Liver (tissue), 9 donors: ENCODE results near the gene FRMD1. TPM values are rescaled to one million over a fixed set of nuclear protein-coding genes. Genes with fewer than 3 reads are reported as not detected.

Source experiments
- DNase-seq: peaks from one replicate; pipeline ENCODE4 v3.0.0-alpha.2; 2017; ENCODE audit warnings: low spot score
- H3K27ac ChIP-seq, 2 donors: one replicate each; pipeline ENCODE4 v1.7.0; 2013; ENCODE audit warnings: inconsistent platforms in 2 of 2, low read length in 2 of 2, control low read depth in 1 of 2, low read depth in 1 of 2, mild to moderate bottlenecking in 1 of 2
- H3K27me3 ChIP-seq, 4 donors: one replicate each; pipeline versions ENCODE4 v1.6.1 to v1.7.0; 2013; ENCODE audit warnings: low read length in 3 of 4, inconsistent platforms in 1 of 4, mild to moderate bottlenecking in 1 of 4, moderate library complexity in 1 of 4; ENCODE audit not compliant: control insufficient read depth in 4 of 4, insufficient read depth in 4 of 4
- H3K36me3 ChIP-seq, 4 donors: one replicate each; pipeline versions ENCODE4 v1.6.1 to v1.7.0; 2013; ENCODE audit warnings: low read length in 3 of 4, mild to moderate bottlenecking in 3 of 4, low read depth in 1 of 4, moderate library complexity in 1 of 4; ENCODE audit not compliant: control insufficient read depth in 4 of 4, insufficient read depth in 3 of 4
- H3K4me1 ChIP-seq, 4 donors: one replicate each; pipeline versions ENCODE4 v1.6.1 to v1.7.0; 2013; ENCODE audit warnings: low read length in 3 of 4, mild to moderate bottlenecking in 3 of 4, moderate library complexity in 1 of 4; ENCODE audit not compliant: control insufficient read depth in 4 of 4, insufficient read depth in 4 of 4
- H3K4me3 ChIP-seq, 3 donors: one replicate each; pipeline versions ENCODE4 v1.6.1 to v1.7.0; 2013; ENCODE audit warnings: low read length in 3 of 3, control low read depth in 1 of 3, low read depth in 1 of 3, mild to moderate bottlenecking in 1 of 3
- H3K9ac ChIP-seq, 2 donors: one replicate each; pipeline ENCODE4 v1.7.0; 2013; ENCODE audit warnings: low read length in 2 of 2, mild to moderate bottlenecking in 2 of 2, moderate library complexity in 2 of 2, control low read depth in 1 of 2, low read depth in 1 of 2
- H3K9me3 ChIP-seq, 4 donors: one replicate each; pipeline versions ENCODE4 v1.6.1 to v1.7.0; 2013; ENCODE audit warnings: low read length in 3 of 4; ENCODE audit not compliant: control insufficient read depth in 4 of 4
- EGR1 ChIP-seq, 2 donors: IDR thresholded peaks; 2 replicates each; pipeline ENCODE4 v1.6.1; 2016 to 2018; ENCODE audit warnings: antibody characterized with exemption in 2 of 2, low read depth in 2 of 2
- FOXA1 ChIP-seq: IDR thresholded peaks from 2 replicates; pipeline ENCODE4 v1.6.1; 2016; ENCODE audit warnings: antibody characterized with exemption
- GABPA ChIP-seq, 2 donors: IDR thresholded peaks in 1 of 2; conservative IDR thresholded peaks in 1 of 2; 2 replicates each; pipeline ENCODE4 v1.6.1; 2016; ENCODE audit warnings: antibody characterized with exemption in 2 of 2, mild to moderate bottlenecking in 1 of 2, moderate library complexity in 1 of 2
- HNF4G ChIP-seq: IDR thresholded peaks from 2 replicates; pipeline ENCODE4 v1.6.1; 2016; ENCODE audit warnings: antibody characterized with exemption
- RAD21 ChIP-seq, 2 donors: IDR thresholded peaks; 2 replicates each; pipeline ENCODE4 v1.6.1; 2016; ENCODE audit warnings: antibody characterized with exemption in 2 of 2, mild to moderate bottlenecking in 2 of 2
- REST ChIP-seq: IDR thresholded peaks from 2 replicates; pipeline ENCODE4 v1.6.1; 2016; ENCODE audit warnings: antibody characterized with exemption, mild to moderate bottlenecking
- RXRA ChIP-seq, 2 donors: IDR thresholded peaks; 2 replicates each; pipeline ENCODE4 v1.6.1; 2017 to 2018; ENCODE audit warnings: antibody characterized with exemption in 2 of 2, mild to moderate bottlenecking in 1 of 2
- SP1 ChIP-seq: IDR thresholded peaks from 2 replicates; pipeline ENCODE4 v1.6.1; 2018; ENCODE audit warnings: antibody characterized with exemption, mild to moderate bottlenecking
- TAF1 ChIP-seq: conservative IDR thresholded peaks from 2 replicates; pipeline ENCODE4 v1.6.1; 2016; ENCODE audit warnings: antibody characterized with exemption, mild to moderate bottlenecking
- YY1 ChIP-seq: IDR thresholded peaks from 2 replicates; pipeline ENCODE4 v1.6.1; 2016; ENCODE audit warnings: antibody characterized with exemption, mild to moderate bottlenecking
- ZBTB33 ChIP-seq: IDR thresholded peaks from 2 replicates; pipeline ENCODE4 v1.6.1; 2016; ENCODE audit warnings: antibody characterized with exemption
- WGBS: extraction: QIAGEN DNeasy Blood & Tissue Kit; methylation state at CpG from one replicate; pipeline ENCODE4 v1.1.7; 2013; 5-methylcytosine and 5-hydroxymethylcytosine counted together
- polyA plus RNA-seq, 2 donors: library from polyadenylated mRNA; stranded (reverse) in 1 of 2; unstranded in 1 of 2; fragments of 200-250 nt in 1 of 2; fragments of >200 nt in 1 of 2; fragmentation: Nextera tagmentation in 1 of 2; extraction: Ambion mirVana in 1 of 2; gene quantifications; one replicate each; pipeline versions ENCODE4 v1.2.1 to v1.2.3, GENCODE V29; 2013 to 2015
- total RNA-seq, 2 donors: library from RNA; depleted of rRNA; stranded (reverse); fragments of >200 nt; gene quantifications; one replicate each; pipeline ENCODE4 v1.2.3, GENCODE V29; 2014
- TF ChIP-seq, protein P1 (sequence below): fragments of 150-350 bp; IDR thresholded peaks from 2 replicates; pipeline ENCODE4 v1.5.1; 2017; ENCODE audit warnings: improper control_type of control experiment, low read depth, low read length; ENCODE audit not compliant: missing input control
- TF ChIP-seq, protein P2 (sequence below): IDR thresholded peaks from 2 replicates; pipeline ENCODE4 v1.6.1; 2016; ENCODE audit warnings: antibody characterized with exemption
- donor health status: healthy.
- donor health status: healthy.
- donor health status: healthy.
- donor health status: healthy.
- donor health status: healthy.

FRMD1 gene
- total and polyA plus RNA-seq, 4 donors: 0.04 to 0.17 (median 0.12) TPM

- Histone ChIP-seq H3K9ac (no peak overlapping the region), H3K9me3 (no peaks in the 10 kb centered on the region), H3K27me3 (no peaks in the 10 kb centered on the region), H3K4me3 (no peak overlapping the region), H3K4me1 (no peaks in the 10 kb centered on the region), H3K36me3 (no peaks in the 10 kb centered on the region), H3K27ac (no peak overlapping the region)
- 84% methylated on average over 10 of the region's 10 CpGs for WGBS
- TF ChIP-seq ZBTB33 (no peak), YY1 (no peak), HNF4G (no peak), REST (no peak), RAD21 (IDR thresholded peaks at IDR 0.05) (no peak), EGR1 (IDR thresholded peaks at IDR 0.05; ENCODE audit: low read depth in 2 of 2) (no peak), FOXA1 (no peak), TAF1 (no peak), SP1 (no peak), GABPA (IDR thresholded peaks at IDR 0.05 in 1 of 2, conservative IDR thresholded peaks at IDR 0.05 in 1 of 2) (no peak)
- TF ChIP-seq, protein P1, sequence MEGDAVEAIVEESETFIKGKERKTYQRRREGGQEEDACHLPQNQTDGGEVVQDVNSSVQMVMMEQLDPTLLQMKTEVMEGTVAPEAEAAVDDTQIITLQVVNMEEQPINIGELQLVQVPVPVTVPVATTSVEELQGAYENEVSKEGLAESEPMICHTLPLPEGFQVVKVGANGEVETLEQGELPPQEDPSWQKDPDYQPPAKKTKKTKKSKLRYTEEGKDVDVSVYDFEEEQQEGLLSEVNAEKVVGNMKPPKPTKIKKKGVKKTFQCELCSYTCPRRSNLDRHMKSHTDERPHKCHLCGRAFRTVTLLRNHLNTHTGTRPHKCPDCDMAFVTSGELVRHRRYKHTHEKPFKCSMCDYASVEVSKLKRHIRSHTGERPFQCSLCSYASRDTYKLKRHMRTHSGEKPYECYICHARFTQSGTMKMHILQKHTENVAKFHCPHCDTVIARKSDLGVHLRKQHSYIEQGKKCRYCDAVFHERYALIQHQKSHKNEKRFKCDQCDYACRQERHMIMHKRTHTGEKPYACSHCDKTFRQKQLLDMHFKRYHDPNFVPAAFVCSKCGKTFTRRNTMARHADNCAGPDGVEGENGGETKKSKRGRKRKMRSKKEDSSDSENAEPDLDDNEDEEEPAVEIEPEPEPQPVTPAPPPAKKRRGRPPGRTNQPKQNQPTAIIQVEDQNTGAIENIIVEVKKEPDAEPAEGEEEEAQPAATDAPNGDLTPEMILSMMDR: no peak
- DNase-seq: no peak
Observed at GRCh38 chr6:168048724-168049025, 30.3 kb downstream of the FRMD1 start.

DNA sequence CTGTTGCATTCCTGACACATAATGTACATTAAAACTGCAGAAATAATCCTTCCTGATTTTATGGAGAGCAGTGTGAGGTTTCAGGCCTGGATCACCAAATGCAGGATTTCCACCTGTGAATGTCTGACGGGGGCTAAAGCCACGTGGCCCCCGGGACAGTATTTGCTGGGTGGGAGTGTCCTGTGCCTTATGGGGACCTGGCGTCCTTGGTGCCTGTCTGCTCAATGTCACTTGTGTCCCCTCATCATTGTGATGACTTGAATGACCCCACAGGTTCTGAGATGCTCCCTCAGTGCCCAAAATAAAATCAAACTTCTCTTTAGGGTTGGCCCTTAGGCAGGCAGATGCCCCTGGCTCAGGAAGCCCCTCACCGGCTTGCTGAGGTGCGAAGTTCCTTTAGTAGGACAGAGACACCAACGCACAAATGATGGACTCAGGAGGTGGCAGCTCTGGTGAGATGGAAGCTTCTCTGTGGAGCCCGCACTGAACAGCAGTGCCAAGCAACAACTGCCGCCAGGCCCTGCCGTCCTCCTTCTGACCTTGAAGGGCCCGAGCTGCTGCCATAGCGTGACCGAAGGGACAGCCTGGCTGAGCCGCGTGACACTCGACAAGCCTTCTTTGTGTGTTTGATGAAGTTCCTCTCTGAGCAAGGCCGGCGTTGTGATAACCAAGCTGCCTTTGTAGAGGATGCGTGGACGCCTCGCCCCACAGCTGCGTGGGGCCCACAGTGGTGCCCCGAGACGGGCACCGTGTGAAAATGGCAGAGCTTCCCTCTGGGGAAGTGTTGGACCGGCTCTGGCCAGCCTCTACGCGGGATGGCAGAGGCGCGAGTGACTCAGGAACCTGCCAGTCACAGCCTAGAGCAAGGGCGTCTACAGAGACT lies 30.9 kb downstream of the FRMD1 start:
- Histone ChIP-seq H3K4me3 (no peak overlapping the region), H3K4me1 (no peaks in the 10 kb centered on the region), H3K9ac (no peak overlapping the region), H3K27me3 (no peaks in the 10 kb centered on the region), H3K36me3 (no peaks in the 10 kb centered on the region), H3K27ac (no peak overlapping the region), H3K9me3 (no peaks in the 10 kb centered on the region)
- 90% methylated on average over 31 of the region's 31 CpGs for WGBS
- DNase-seq: no peak
- no peak for TF ChIP-seq RXRA (IDR thresholded peaks at IDR 0.05)
- TF ChIP-seq, protein P2, sequence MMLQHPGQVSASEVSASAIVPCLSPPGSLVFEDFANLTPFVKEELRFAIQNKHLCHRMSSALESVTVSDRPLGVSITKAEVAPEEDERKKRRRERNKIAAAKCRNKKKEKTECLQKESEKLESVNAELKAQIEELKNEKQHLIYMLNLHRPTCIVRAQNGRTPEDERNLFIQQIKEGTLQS: no peak
- no peak for TF ChIP-seq HNF4G
- no peak for TF ChIP-seq SP1
- TF ChIP-seq RAD21 (IDR thresholded peaks at IDR 0.05): no peak
- no peak for TF ChIP-seq REST
- TF ChIP-seq YY1: no peak
- TF ChIP-seq ZBTB33: no peak
- TF ChIP-seq, protein P1: no peak
